Myometrial cell (primary cell): ENCODE measurements around the gene SLC9A1. TPM values are rescaled to one million over a fixed set of nuclear protein-coding genes. Genes with fewer than 3 reads are reported as not detected.

ENCODE experiments used
- total RNA-seq: library from RNA; depleted of rRNA; stranded (reverse); fragments of >200 nt; gene quantifications from 2 replicates; pipeline ENCODE4 v1.2.3, GENCODE V29; 2015

The SLC9A1 gene
- 11.5 and 16.5 TPM in 2 replicates for total RNA-seq

DNA sequence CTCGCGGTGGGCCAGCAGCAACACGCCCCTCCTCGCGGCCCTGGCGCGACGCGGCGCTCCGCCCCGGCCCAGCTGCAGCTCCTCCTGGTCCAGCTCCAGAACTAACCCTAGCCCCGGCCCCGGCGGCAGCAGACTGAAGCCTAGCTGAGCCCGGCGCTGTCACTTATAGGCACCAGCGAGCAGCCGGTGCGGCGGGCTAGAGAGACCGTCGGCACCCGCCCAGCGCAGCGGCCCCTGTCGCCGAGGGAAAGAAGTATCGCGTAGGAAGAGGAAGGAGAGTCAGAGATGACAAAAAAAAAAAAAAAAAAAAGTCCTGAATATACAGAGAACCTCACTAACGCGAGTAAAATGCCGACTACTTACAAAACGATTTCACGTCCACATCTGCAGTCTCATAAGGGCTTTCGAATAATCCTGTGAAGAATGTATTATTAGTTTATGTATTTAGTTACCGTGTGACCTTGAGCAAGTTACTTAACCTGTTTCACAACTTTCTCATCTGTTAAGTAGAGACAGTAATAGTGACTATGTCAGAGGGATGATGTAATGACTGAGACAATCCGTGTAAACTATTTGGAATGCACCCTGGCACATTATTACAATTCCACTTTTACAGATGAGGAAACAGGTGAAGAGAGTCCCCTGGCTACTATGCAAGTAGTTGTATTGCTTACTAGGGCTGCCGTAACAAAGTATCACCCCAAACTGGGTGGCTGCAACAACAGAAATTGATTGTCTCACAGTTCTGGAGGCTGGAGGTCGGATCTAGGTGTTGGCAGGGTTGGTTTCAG, at the start of gene SLC9A1:
Gene SLC9A1, minus strand, starts transcription at position 135 of the 791 bp plus-strand sequence. CDS start 791 bp downstream, outside the sequence.

Other genes starting within 250 kb of the SLC9A1 start
- gene NR0B2, start 241.2 kb downstream of the SLC9A1 start, total RNA-seq, result not detected in 2 replicates
- 90.2 and 98.4 TPM in 2 replicates for gene NUDC, start 233.4 kb downstream of the SLC9A1 start, total RNA-seq
- gene KDF1, start 194.7 kb downstream of the SLC9A1 start, total RNA-seq, result 0.18 and 0.58 TPM in 2 replicates
- 119 and 188 TPM in 2 replicates for gene TRNP1, start 161.4 kb downstream of the SLC9A1 start, total RNA-seq
- 13.3 and 13.8 TPM in 2 replicates for gene TENT5B, start 142.3 kb downstream of the SLC9A1 start, total RNA-seq
- gene WDTC1, start 79.5 kb upstream of the SLC9A1 start, total RNA-seq, result 23.0 and 24.5 TPM in 2 replicates
- gene TMEM222, start 167.0 kb upstream of the SLC9A1 start, total RNA-seq, result 27.6 and 32.3 TPM in 2 replicates
- 2.8 TPM in 1 of 2 replicates, not detected in the other for gene SYTL1, start 186.9 kb upstream of the SLC9A1 start, total RNA-seq
- 21.4 and 34.9 TPM in 2 replicates for gene MAP3K6, start 211.8 kb upstream of the SLC9A1 start, total RNA-seq
- gene FCN3, start 219.7 kb upstream of the SLC9A1 start, total RNA-seq, result not detected in 2 replicates
- not detected in 2 replicates for gene CD164L2, start 228.2 kb upstream of the SLC9A1 start, total RNA-seq
- 0.18 and 0.86 TPM in 2 replicates for gene GPR3, start 237.5 kb upstream of the SLC9A1 start, total RNA-seq